Glutamatergic neuron (in vitro differentiated cells): ENCODE data around the gene SLC25A51. TPM values are rescaled to one million over a fixed set of nuclear protein-coding genes. Genes with fewer than 3 reads are reported as not detected.

Experiments used
- DNase-seq: peaks from one replicate; pipeline ENCODE4 v3.0.0; 2022
- H3K27ac Mint-ChIP-seq: one replicate; pipeline ENCODE4 v1.8.0; 2020; ENCODE audit warnings: mild to moderate bottlenecking, mixed read lengths, inconsistent platforms; ENCODE audit not compliant: unreplicated experiment
- H3K27me3 Mint-ChIP-seq: one replicate; pipeline ENCODE4 v1.8.0; 2020; ENCODE audit warnings: mild to moderate bottlenecking, moderate library complexity, mixed read lengths, inconsistent platforms; ENCODE audit not compliant: unreplicated experiment
- H3K36me3 Mint-ChIP-seq: one replicate; pipeline ENCODE4 v1.8.0; 2020; ENCODE audit warnings: mild to moderate bottlenecking, mixed read lengths, inconsistent platforms; ENCODE audit not compliant: unreplicated experiment
- H3K4me1 Mint-ChIP-seq: one replicate; pipeline ENCODE4 v1.8.0; 2020; ENCODE audit warnings: mild to moderate bottlenecking, low read depth, mixed read lengths, inconsistent platforms; ENCODE audit not compliant: unreplicated experiment
- H3K4me3 Mint-ChIP-seq: one replicate; pipeline ENCODE4 v1.8.0; 2020; ENCODE audit warnings: mild to moderate bottlenecking, mixed read lengths, inconsistent platforms; ENCODE audit not compliant: unreplicated experiment
- H3K9me3 Mint-ChIP-seq: one replicate; pipeline ENCODE4 v1.8.0; 2020; ENCODE audit warnings: mild to moderate bottlenecking, moderate library complexity, mixed read lengths, inconsistent platforms; ENCODE audit not compliant: unreplicated experiment
- total RNA-seq: library from RNA; stranded (reverse); fragmentation: NEBNext Ultra II Directional; extraction: Animal tissue kit (Norgen Biotek cat#: 25700); gene quantifications from one replicate; pipeline ENCODE4 v1.2.1, GENCODE V29; 2021; ENCODE audit not compliant: unreplicated experiment
- TF ChIP-seq, protein P1 (sequence below): fragments of 200-600 bp; sonication (generic); IDR thresholded peaks from one replicate; pipeline ENCODE4 v1.5.0; 2021; ENCODE audit not compliant: partially characterized antibody, unreplicated experiment

SLC25A51 gene
- total RNA-seq, 1 donor from 2014 or later, result 48.6 TPM

DNA sequence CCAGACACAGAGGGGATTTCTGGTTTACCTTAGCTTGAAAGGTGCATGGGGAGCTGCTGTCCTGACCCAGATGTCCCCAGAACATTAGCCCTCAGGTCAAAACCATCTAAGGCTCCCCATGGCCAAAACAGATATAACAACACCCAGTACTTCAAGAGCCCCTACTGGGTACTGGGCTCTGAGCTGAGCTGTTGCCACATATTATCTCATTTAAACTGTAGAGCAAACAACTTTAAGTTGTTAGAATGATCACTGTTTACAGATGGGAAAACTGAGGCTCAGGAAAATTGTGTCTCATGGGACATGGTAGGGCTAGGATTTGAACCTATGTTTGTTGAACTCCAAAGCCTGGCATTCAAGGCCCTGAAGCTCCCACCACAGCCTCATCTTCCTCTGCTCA lies 20.6 kb upstream of the SLC25A51 start:
- H3K27me3 Mint-ChIP-seq, result peaks cover 3% of the 10 kb centered on the region
- H3K4me1 Mint-ChIP-seq, result peaks cover 40% of the 10 kb centered on the region
- H3K4me3 Mint-ChIP-seq, result no peak overlapping the region
- TF ChIP-seq, protein P1, sequence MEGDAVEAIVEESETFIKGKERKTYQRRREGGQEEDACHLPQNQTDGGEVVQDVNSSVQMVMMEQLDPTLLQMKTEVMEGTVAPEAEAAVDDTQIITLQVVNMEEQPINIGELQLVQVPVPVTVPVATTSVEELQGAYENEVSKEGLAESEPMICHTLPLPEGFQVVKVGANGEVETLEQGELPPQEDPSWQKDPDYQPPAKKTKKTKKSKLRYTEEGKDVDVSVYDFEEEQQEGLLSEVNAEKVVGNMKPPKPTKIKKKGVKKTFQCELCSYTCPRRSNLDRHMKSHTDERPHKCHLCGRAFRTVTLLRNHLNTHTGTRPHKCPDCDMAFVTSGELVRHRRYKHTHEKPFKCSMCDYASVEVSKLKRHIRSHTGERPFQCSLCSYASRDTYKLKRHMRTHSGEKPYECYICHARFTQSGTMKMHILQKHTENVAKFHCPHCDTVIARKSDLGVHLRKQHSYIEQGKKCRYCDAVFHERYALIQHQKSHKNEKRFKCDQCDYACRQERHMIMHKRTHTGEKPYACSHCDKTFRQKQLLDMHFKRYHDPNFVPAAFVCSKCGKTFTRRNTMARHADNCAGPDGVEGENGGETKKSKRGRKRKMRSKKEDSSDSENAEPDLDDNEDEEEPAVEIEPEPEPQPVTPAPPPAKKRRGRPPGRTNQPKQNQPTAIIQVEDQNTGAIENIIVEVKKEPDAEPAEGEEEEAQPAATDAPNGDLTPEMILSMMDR, result no peak
- H3K9me3 Mint-ChIP-seq, result peaks cover 12% of the 10 kb centered on the region
- DNase-seq, result no peak
- H3K36me3 Mint-ChIP-seq, result no peaks in the 10 kb centered on the region
- no peak overlapping the region for H3K27ac Mint-ChIP-seq

DNA sequence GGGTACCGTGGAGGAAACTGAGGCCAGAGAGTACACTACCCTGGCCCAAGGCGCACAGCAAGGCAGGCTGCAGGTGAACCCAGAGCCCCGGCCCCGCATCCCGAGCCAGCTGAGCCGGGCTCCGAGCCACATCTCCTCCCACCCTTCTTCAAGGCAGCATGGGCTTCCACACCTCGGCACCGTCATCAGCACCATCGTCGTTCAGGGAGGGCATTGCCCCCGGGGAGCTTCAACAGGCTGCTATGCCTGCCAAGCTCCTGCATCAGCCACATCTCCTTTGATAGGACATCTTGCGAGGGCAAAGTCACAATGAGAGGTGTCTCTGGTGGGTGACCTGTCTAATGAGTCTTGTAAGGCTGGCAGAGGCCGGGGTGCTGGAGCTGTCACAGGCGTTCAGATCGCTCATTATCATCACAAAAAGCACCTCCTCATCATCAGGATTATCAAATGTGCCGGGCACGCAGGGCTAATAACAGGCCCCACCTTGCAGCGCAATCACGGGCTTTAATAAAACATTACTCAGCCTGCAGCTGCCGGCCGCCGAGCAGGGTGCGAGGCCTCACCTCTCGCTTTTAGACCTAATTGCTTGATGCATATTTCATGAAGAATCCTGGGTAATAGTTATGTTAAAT lies 20.0 kb upstream of the SLC25A51 start:
- no peak overlapping the region for H3K27ac Mint-ChIP-seq
- no peaks in the 10 kb centered on the region for H3K36me3 Mint-ChIP-seq
- peaks cover 44% of the 10 kb centered on the region for H3K4me1 Mint-ChIP-seq
- no peak for DNase-seq
- TF ChIP-seq, protein P1, result no peak
- H3K4me3 Mint-ChIP-seq, result no peak overlapping the region
- peaks cover 12% of the 10 kb centered on the region for H3K9me3 Mint-ChIP-seq
- H3K27me3 Mint-ChIP-seq, result peaks cover 4% of the 10 kb centered on the region

DNA sequence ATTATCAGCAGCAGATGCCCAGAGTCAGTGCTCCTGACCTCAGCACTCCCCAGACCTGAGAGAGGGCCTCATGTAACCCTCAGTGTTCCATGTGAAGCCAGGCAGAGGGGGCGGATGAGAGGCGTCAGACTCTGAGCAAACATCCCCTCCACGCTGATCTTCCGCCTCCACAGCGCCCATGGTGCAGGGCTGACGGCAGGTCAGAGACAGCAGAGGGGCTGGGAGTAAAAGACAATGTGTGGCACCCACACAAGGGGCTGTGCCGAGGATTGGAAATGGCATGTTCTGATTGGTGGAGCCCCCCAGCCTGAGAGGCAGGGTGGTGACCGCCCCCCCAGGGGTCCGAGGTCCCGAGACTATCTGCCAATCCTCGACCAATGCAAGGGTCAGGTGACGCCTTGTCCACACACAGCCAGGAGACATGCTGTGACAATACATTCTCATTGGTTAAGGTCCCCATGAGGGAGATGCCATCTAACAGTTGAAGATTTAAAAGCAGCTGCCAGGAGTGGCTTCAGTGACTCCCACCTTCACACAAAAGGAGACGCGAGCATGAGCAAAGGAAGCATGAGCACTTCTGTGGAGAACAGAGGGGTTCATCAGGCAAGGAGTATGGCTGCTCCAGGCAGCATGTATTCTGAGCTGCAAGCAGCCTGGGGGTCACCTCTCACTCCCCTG lies 19.3 kb upstream of the SLC25A51 start:
- no peak for DNase-seq
- H3K27ac Mint-ChIP-seq, result no peak overlapping the region
- no peaks in the 10 kb centered on the region for H3K36me3 Mint-ChIP-seq
- TF ChIP-seq, protein P1, result no peak
- H3K4me1 Mint-ChIP-seq, result peaks cover 44% of the 10 kb centered on the region
- H3K27me3 Mint-ChIP-seq, result peaks cover 4% of the 10 kb centered on the region
- H3K9me3 Mint-ChIP-seq, result peaks cover 12% of the 10 kb centered on the region
- H3K4me3 Mint-ChIP-seq, result no peak overlapping the region

DNA sequence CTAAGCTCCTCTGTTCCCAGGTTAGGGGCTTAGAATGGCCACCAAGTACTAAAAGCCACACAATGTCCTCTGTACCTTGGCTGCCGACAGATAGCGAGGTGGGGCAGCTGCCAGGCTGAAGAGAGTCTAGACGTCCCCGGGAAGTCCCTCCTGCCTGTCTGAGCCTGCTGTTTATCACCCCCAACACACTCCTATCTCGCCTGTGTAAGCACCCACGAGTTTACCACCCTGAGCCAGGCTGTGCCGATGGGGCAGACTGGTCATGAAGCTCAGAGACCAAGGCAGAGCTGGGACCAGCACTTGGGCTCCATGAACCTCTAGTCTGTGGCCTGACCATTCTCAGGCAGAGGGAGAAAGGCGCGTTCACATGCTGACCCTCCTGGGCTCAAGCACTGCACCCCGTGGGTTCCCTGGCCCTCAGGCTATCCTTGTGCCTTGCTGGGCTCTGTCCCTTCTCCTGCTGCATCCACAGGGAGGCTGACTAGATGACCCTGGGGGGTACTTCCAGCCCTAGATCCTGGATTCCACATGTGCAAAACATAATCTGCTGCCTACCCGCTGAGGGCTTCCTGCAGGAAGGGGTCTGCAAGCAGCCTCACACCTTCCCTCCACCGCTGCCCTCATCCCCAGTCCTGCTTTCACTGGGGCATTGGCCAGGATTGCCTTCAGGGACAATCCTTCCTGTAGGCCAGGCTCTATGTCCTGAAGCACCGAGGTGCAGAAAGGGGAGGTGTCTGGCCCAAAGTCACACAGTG lies 18.6 kb upstream of the SLC25A51 start:
- Mint-ChIP-seq H3K4me3 (no peak overlapping the region), H3K27me3 (peaks cover 3% of the 10 kb centered on the region), H3K9me3 (peaks cover 12% of the 10 kb centered on the region), H3K27ac (no peak overlapping the region), H3K4me1 (peaks cover 47% of the 10 kb centered on the region), H3K36me3 (no peaks in the 10 kb centered on the region)
- TF ChIP-seq, protein P1, result no peak
- DNase-seq, result no peak
